Suprapubic skin (tissue), 4 donors: ENCODE measurements around the gene LRRC7. TPM values are rescaled to one million over a fixed set of nuclear protein-coding genes. Genes with fewer than 3 reads are reported as not detected.

Experiments used
- DNase-seq, 2 donors: peaks; one replicate each; pipeline ENCODE4 v3.0.0-alpha.2; 2019; ENCODE audit warnings: low spot score in 2 of 2
- H3K27ac ChIP-seq: fragments of 200-600 bp; sonication (generic); one replicate; pipeline ENCODE4 v1.5.1; 2019
- H3K27me3 ChIP-seq: fragments of 200-600 bp; sonication (generic); one replicate; pipeline ENCODE4 v1.5.1; 2019
- H3K36me3 ChIP-seq: fragments of 200-600 bp; sonication (generic); one replicate; pipeline ENCODE4 v1.5.1; 2019
- H3K4me1 ChIP-seq: fragments of 200-600 bp; sonication (generic); one replicate; pipeline ENCODE4 v1.5.1; 2019
- H3K4me3 ChIP-seq: fragments of 200-600 bp; sonication (generic); one replicate; pipeline ENCODE4 v1.5.1; 2019; ENCODE audit warnings: mild to moderate bottlenecking
- H3K9me3 ChIP-seq: fragments of 200-600 bp; sonication (generic); one replicate; pipeline ENCODE4 v1.5.1; 2019
- EP300 ChIP-seq: sonication (generic); formaldehyde crosslinking; IDR thresholded peaks from one replicate; pipeline ENCODE4 v1.6.1; 2017; ENCODE audit warnings: antibody characterized with exemption
- POLR2A ChIP-seq, 2 donors: fragments of 450-650 bp; IDR thresholded peaks; one replicate each; pipeline ENCODE4 v1.6.1; 2017; ENCODE audit warnings: antibody characterized with exemption in 2 of 2, mild to moderate bottlenecking in 2 of 2, moderate library complexity in 2 of 2
- POLR2AphosphoS5 ChIP-seq, 3 donors: sonication (generic); formaldehyde crosslinking; IDR thresholded peaks; one replicate each; pipeline ENCODE4 v1.6.1; 2017; ENCODE audit warnings: antibody characterized with exemption in 3 of 3
- WGBS: methylation state at CpG from one replicate; pipeline ENCODE4 v1.1.5; 2018; 5-methylcytosine and 5-hydroxymethylcytosine counted together
- total RNA-seq, 4 donors: library from RNA; depleted of rRNA; stranded (reverse); fragments of >200 nt; gene quantifications; one replicate each; pipeline ENCODE4 v1.1.0, GENCODE V29; 2016
- TF ChIP-seq, protein P1 (sequence below), 2 donors: fragments of 200-600 bp in 1 of 2; fragments of 450-650 bp in 1 of 2; sonication (generic) in 1 of 2; IDR thresholded peaks; one replicate each; pipeline ENCODE4 v1.5.1; 2016 to 2019; ENCODE audit warnings: antibody characterized with exemption in 2 of 2, mild to moderate bottlenecking in 1 of 2, moderate library complexity in 1 of 2

LRRC7 gene
- total RNA-seq, 4 donors from 2014 or later = 0.24 to 0.98 (median 0.47) TPM

DNA sequence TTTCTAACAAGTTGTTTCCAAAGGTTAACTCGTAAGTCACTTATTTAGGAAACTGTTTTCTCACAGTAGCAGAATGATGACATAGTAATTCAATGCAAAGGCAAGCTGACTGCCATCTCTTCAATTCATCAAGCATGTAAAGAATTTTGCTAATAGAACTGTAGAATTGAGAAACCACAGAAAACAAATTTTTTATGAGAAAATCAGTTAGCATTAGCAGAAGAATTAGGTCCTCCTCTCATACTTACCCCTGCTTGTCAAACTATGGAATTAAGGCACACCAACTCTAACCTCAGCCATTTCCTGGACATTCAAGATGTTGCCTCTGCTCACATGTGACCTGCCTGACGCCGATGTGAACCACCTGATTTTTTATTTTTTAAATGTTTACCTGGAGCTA is 522.4 kb downstream of the LRRC7 start:
- no peak for DNase-seq
- Histone ChIP-seq H3K4me3 (no peak overlapping the region), H3K27ac (no peak overlapping the region), H3K27me3 (no peaks in the 10 kb centered on the region), H3K9me3 (no peaks in the 10 kb centered on the region), H3K4me1 (no peaks in the 10 kb centered on the region), H3K36me3 (no peaks in the 10 kb centered on the region)
- WGBS = 85% methylated on average over 3 of the region's 3 CpGs
- no peak for TF ChIP-seq POLR2AphosphoS5 (IDR thresholded peaks at IDR 0.05)
- no peak for TF ChIP-seq EP300
- TF ChIP-seq, protein P1, sequence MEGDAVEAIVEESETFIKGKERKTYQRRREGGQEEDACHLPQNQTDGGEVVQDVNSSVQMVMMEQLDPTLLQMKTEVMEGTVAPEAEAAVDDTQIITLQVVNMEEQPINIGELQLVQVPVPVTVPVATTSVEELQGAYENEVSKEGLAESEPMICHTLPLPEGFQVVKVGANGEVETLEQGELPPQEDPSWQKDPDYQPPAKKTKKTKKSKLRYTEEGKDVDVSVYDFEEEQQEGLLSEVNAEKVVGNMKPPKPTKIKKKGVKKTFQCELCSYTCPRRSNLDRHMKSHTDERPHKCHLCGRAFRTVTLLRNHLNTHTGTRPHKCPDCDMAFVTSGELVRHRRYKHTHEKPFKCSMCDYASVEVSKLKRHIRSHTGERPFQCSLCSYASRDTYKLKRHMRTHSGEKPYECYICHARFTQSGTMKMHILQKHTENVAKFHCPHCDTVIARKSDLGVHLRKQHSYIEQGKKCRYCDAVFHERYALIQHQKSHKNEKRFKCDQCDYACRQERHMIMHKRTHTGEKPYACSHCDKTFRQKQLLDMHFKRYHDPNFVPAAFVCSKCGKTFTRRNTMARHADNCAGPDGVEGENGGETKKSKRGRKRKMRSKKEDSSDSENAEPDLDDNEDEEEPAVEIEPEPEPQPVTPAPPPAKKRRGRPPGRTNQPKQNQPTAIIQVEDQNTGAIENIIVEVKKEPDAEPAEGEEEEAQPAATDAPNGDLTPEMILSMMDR (IDR thresholded peaks at IDR 0.05) = no peak

DNA sequence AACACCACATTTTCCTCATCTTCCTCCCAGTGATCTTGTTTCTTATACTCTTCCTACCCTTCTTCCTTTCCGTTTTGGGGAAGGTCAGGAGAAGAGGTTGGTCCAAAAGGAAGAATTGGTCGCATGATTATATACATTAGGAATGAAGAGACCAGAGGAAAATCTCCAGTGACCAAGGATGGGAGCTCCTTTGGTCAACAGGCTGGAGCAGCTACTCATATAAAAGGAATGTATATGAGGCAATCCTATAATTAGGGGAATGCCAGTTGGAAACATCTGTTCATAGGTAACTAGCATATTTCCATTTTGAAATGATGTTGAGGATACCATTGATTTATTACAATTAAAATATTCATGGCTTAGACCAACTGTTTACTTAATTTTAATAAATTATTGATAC is 523.2 kb downstream of the LRRC7 start:
- Histone ChIP-seq H3K27ac (no peak overlapping the region), H3K4me1 (no peaks in the 10 kb centered on the region), H3K9me3 (no peaks in the 10 kb centered on the region), H3K27me3 (no peaks in the 10 kb centered on the region), H3K36me3 (no peaks in the 10 kb centered on the region), H3K4me3 (no peak overlapping the region)
- no peak for DNase-seq
- WGBS = 86% methylated on average over 2 of the region's 2 CpGs
- TF ChIP-seq POLR2AphosphoS5 (IDR thresholded peaks at IDR 0.05) (no peak), EP300 (no peak), POLR2A (IDR thresholded peaks at IDR 0.05) (no peak)
- TF ChIP-seq, protein P1 (IDR thresholded peaks at IDR 0.05) = no peak

DNA sequence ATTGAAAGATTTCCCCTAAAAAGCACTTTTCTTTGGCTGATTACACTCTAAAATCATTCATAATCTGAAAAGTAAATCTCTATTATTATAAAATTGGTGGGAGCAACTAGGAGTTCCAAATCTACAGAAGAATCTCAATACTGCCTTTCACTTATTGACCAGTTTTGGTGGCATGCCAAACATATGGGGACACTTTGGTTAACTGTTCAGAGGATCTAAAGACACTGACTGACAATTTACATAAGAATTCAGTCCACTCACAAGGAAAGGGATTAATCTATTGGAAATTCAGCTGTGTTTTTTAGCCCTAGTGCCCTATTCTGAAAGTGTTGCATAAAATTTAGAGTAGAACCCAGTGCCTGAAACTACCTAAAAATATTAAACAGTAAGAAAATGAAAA is 524.1 kb downstream of the LRRC7 start:
- DNase-seq = no peak
- Histone ChIP-seq H3K27me3 (no peaks in the 10 kb centered on the region), H3K27ac (no peak overlapping the region), H3K4me3 (no peak overlapping the region), H3K4me1 (no peaks in the 10 kb centered on the region), H3K36me3 (no peaks in the 10 kb centered on the region), H3K9me3 (no peaks in the 10 kb centered on the region)
- TF ChIP-seq POLR2A (IDR thresholded peaks at IDR 0.05) (no peak), POLR2AphosphoS5 (IDR thresholded peaks at IDR 0.05) (no peak), EP300 (no peak)
- TF ChIP-seq, protein P1 (IDR thresholded peaks at IDR 0.05) = no peak

DNA sequence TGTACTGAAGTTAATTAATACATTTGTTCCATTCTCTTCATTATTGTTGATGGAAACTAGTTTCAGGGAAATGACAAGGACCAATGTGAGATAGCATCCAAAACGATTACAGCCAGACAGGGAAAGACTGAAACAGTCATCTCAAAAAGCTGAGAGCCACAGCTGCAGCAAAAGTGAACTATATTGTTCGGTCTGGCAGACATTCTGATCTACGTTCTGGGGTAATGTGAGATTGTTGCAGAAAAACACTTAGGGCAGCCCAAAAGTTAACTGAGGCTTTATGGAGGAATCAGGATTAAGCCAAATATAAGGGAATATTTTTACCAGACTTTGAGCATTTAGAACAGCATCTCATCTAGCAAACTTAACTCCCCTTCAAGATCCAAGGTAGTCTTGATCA is 524.8 kb downstream of the LRRC7 start:
- H3K4me1 ChIP-seq = no peaks in the 10 kb centered on the region
- no peak for DNase-seq
- H3K27ac ChIP-seq = no peak overlapping the region
- WGBS = 79% methylated on average over 3 of the region's 3 CpGs
- H3K36me3 ChIP-seq = no peaks in the 10 kb centered on the region
- no peaks in the 10 kb centered on the region for H3K27me3 ChIP-seq
- H3K4me3 ChIP-seq = no peak overlapping the region
- TF ChIP-seq POLR2AphosphoS5 (IDR thresholded peaks at IDR 0.05) (no peak), POLR2A (IDR thresholded peaks at IDR 0.05) (no peak), EP300 (no peak)
- TF ChIP-seq, protein P1 (IDR thresholded peaks at IDR 0.05) = no peak
- H3K9me3 ChIP-seq = no peaks in the 10 kb centered on the region

DNA sequence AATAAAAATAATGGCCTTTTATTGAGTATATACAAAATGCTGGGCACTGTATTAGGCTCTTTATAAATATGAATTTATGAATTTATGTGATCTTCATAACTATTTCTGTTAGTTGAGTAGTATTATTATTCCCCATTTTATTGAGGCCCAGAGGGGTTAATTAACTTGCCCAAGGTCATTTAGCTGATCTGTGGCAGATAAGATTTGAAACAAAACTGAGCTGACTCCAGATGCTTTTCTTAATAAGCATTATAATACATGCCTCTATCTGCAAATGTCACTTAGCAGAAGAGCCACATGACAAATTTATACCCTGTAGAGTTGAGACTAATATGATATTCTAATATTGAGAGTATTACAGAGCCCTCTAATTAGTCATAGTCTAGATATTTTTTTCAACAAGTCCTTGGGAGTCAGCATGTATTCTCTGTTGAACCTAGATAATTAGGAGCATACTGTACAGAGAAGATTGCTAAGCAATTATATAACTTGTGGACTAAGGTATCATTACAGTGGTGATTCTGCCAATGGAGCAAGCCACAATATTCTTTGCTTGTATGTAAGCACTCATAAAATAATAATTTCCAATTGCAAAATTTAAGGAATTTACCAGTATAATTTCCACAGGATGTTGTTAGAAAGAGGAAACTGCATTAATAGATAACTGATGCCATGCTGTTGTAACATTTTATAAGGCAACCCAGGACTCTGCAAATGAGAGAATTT is 525.7 kb downstream of the LRRC7 start:
- Histone ChIP-seq H3K27me3 (no peaks in the 10 kb centered on the region), H3K36me3 (no peaks in the 10 kb centered on the region), H3K4me3 (no peak overlapping the region), H3K9me3 (no peaks in the 10 kb centered on the region), H3K27ac (no peak overlapping the region), H3K4me1 (no peaks in the 10 kb centered on the region)
- no peak for DNase-seq
- TF ChIP-seq EP300 = no peak
- no peak for TF ChIP-seq POLR2AphosphoS5 (IDR thresholded peaks at IDR 0.05)
- TF ChIP-seq, protein P1 (IDR thresholded peaks at IDR 0.05) = no peak
- no peak for TF ChIP-seq POLR2A (IDR thresholded peaks at IDR 0.05)
